Measurements from ENCODE around the gene CAV1.

The CAV1 gene

DNA sequence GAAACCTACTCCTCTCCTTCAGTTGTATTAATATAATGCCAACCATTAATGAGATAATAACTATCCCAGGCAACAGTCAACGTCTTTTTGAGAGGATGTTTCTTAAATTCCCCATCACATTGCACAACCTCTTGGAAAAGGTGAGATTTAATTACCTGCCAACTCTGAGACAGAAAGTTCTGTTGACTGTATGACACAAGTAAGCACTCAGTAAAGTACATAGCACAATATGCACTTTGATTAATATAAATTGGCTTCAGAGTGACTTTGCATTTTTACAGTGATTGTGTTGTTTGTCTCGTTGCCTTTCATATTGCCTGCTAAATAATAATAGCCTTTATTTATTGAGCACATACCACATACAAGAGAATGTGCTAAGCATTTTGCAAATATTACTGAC lies 46.7 kb downstream of the CAV1 start:
- H3K36me3 ChIP-seq (replicated peaks in 1 of 2; ENCODE audit: control insufficient read depth in 2 of 2, insufficient read depth in 2 of 2, low read length in 2 of 2), result no peaks in the 10 kb centered on the region

DNA sequence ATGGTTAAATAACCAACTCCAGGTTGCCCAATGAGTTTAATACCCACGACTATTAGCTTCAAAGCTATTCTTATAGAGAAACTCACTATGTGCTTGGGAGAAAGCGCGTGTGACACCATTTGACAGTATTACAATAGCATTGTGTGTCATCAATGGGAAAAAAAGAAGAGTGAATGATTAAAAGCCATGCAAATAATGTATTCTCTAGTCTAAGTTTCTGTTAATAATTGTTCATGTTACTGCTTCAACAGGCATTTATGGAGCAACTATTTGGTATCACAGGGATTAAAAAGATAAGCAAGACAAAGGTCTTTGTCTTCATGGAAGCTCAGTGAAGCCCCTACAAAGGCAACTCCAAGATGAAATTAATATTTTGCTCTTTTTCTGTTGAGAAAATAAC lies 47.2 kb downstream of the CAV1 start:
- Histone ChIP-seq H3K79me1 (ENCODE audit: low read depth, low read length) (no peaks in the 10 kb centered on the region), H3K14ac (ENCODE audit: low read length) (no peak overlapping the region), H3K36me3 (replicated peaks in 1 of 2; ENCODE audit: control insufficient read depth in 2 of 2, insufficient read depth in 2 of 2, low read length in 2 of 2) (no peaks in the 10 kb centered on the region), H3K4me2 (ENCODE audit: insufficient read depth, low read length, poor library complexity, severe bottlenecking) (no peak overlapping the region), H4K8ac (ENCODE audit: low read depth, low read length) (no peak overlapping the region), H2BK12ac (ENCODE audit: low read length) (no peak overlapping the region), H3K9ac (ENCODE audit: low read depth, low read length, poor library complexity) (no peak overlapping the region), H3K4me1 (ENCODE audit: control insufficient read depth in 2 of 2, insufficient read depth in 1 of 2, low read depth in 1 of 2, low read length in 2 of 2) (no peaks in the 10 kb centered on the region), H3K4me3 (ENCODE audit: low read length in 2 of 2) (no peak overlapping the region), H3K27ac (replicated peaks; ENCODE audit: low read length) (no peak overlapping the region), H4K91ac (ENCODE audit: low read depth, low read length, poor library complexity) (no peak overlapping the region), H3K9me3 (replicated peaks in 1 of 2; ENCODE audit: control insufficient read depth in 2 of 2, insufficient read depth in 1 of 2, low read depth in 1 of 2, low read length in 2 of 2) (no peaks in the 10 kb centered on the region), H3K18ac (ENCODE audit: low read length) (no peak overlapping the region), H2BK5ac (ENCODE audit: low read length) (no peak overlapping the region), H2BK15ac (ENCODE audit: low read length) (no peak overlapping the region), H2AFZ (ENCODE audit: low read length) (no peak overlapping the region), H3K4ac (ENCODE audit: low read length) (no peak overlapping the region), H3K23ac (ENCODE audit: low read depth, low read length, poor library complexity) (no peak overlapping the region), H3K27me3 (ENCODE audit: control insufficient read depth in 3 of 3, insufficient read depth in 3 of 3, low read depth in 1 of 3, low read length in 3 of 3) (no peaks in the 10 kb centered on the region), H2AK5ac (ENCODE audit: low read depth, low read length) (no peak overlapping the region), H2BK120ac (ENCODE audit: low read depth, low read length) (no peak overlapping the region)
- no CpG with 5 or more reads among the region's 3 CpGs for WGBS, 2 donors (ENCODE audit: extremely low coverage in 2 of 2, insufficient read length in 2 of 2, insufficient replicate concordance in 1 of 2)
- no peak for DNase-seq (ENCODE audit: low spot score)

More for the DNA sequence above, 46.7 kb downstream of the CAV1 start:
- H3K4me1 ChIP-seq (ENCODE audit: control insufficient read depth in 2 of 2, insufficient read depth in 1 of 2, low read depth in 1 of 2, low read length in 2 of 2), result no peaks in the 10 kb centered on the region
- no peak overlapping the region for H2BK120ac ChIP-seq (ENCODE audit: low read depth, low read length)
- no peak overlapping the region for H2AFZ ChIP-seq (ENCODE audit: low read length)
- no peak overlapping the region for H2BK5ac ChIP-seq (ENCODE audit: low read length)
- no peak overlapping the region for H3K27ac ChIP-seq (replicated peaks; ENCODE audit: low read length)
- no peak overlapping the region for H3K4me2 ChIP-seq (ENCODE audit: insufficient read depth, low read length, poor library complexity, severe bottlenecking)
- no peak overlapping the region for H2BK15ac ChIP-seq (ENCODE audit: low read length)
- WGBS, 2 donors (ENCODE audit: extremely low coverage in 2 of 2, insufficient read length in 2 of 2, insufficient replicate concordance in 1 of 2), result no CpG with 5 or more reads among the region's 2 CpGs
- DNase-seq (ENCODE audit: low spot score), result no peak
- no peaks in the 10 kb centered on the region for H3K9me3 ChIP-seq (replicated peaks in 1 of 2; ENCODE audit: control insufficient read depth in 2 of 2, insufficient read depth in 1 of 2, low read depth in 1 of 2, low read length in 2 of 2)
- no peak overlapping the region for H3K4ac ChIP-seq (ENCODE audit: low read length)
- H3K79me1 ChIP-seq (ENCODE audit: low read depth, low read length), result no peaks in the 10 kb centered on the region
- H3K23ac ChIP-seq (ENCODE audit: low read depth, low read length, poor library complexity), result no peak overlapping the region
- no peak overlapping the region for H4K91ac ChIP-seq (ENCODE audit: low read depth, low read length, poor library complexity)
- H3K27me3 ChIP-seq (ENCODE audit: control insufficient read depth in 3 of 3, insufficient read depth in 3 of 3, low read depth in 1 of 3, low read length in 3 of 3), result no peaks in the 10 kb centered on the region
- no peak overlapping the region for H4K8ac ChIP-seq (ENCODE audit: low read depth, low read length)
- H3K9ac ChIP-seq (ENCODE audit: low read depth, low read length, poor library complexity), result no peak overlapping the region
- H3K18ac ChIP-seq (ENCODE audit: low read length), result no peak overlapping the region
- H3K4me3 ChIP-seq (ENCODE audit: low read length in 2 of 2), result no peak overlapping the region
- no peak overlapping the region for H3K14ac ChIP-seq (ENCODE audit: low read length)
- H2AK5ac ChIP-seq (ENCODE audit: low read depth, low read length), result no peak overlapping the region
- no peak overlapping the region for H2BK12ac ChIP-seq (ENCODE audit: low read length)

DNA sequence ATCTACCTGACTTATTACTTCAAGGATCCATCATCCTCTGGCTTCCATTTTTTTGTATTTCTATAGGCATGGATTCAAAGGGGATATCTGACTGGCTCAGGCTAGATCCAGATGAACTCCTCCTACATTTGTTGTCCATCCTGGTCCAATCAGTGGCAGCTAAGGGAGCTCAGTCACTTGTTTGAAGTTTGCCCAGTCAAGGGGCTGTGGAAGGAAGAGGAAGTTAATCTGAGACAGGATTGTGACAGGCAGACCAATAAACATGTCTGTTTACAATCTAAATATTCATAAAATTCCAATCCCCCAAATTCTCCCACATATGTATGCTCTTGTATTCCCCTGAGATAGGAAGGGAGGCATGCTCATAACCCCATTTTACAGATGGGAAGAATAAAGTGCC lies 48.7 kb downstream of the CAV1 start:
- no peak for DNase-seq (ENCODE audit: low spot score)
- Histone ChIP-seq H3K4me2 (ENCODE audit: insufficient read depth, low read length, poor library complexity, severe bottlenecking) (no peak overlapping the region), H2AFZ (ENCODE audit: low read length) (no peak overlapping the region), H4K91ac (ENCODE audit: low read depth, low read length, poor library complexity) (no peak overlapping the region), H3K18ac (ENCODE audit: low read length) (no peak overlapping the region), H2AK5ac (ENCODE audit: low read depth, low read length) (no peak overlapping the region), H2BK120ac (ENCODE audit: low read depth, low read length) (no peak overlapping the region), H3K4ac (ENCODE audit: low read length) (no peak overlapping the region), H3K9ac (ENCODE audit: low read depth, low read length, poor library complexity) (no peak overlapping the region), H4K8ac (ENCODE audit: low read depth, low read length) (no peak overlapping the region), H2BK15ac (ENCODE audit: low read length) (no peak overlapping the region), H3K14ac (ENCODE audit: low read length) (no peak overlapping the region), H3K27ac (replicated peaks; ENCODE audit: low read length) (no peak overlapping the region), H3K9me3 (replicated peaks in 1 of 2; ENCODE audit: control insufficient read depth in 2 of 2, insufficient read depth in 1 of 2, low read depth in 1 of 2, low read length in 2 of 2) (no peaks in the 10 kb centered on the region), H3K4me1 (ENCODE audit: control insufficient read depth in 2 of 2, insufficient read depth in 1 of 2, low read depth in 1 of 2, low read length in 2 of 2) (no peaks in the 10 kb centered on the region), H3K4me3 (ENCODE audit: low read length in 2 of 2) (no peak overlapping the region), H3K23ac (ENCODE audit: low read depth, low read length, poor library complexity) (no peak overlapping the region), H3K79me1 (ENCODE audit: low read depth, low read length) (no peaks in the 10 kb centered on the region), H2BK5ac (ENCODE audit: low read length) (no peak overlapping the region), H3K27me3 (ENCODE audit: control insufficient read depth in 3 of 3, insufficient read depth in 3 of 3, low read depth in 1 of 3, low read length in 3 of 3) (no peaks in the 10 kb centered on the region), H2BK12ac (ENCODE audit: low read length) (no peak overlapping the region), H3K36me3 (replicated peaks in 1 of 2; ENCODE audit: control insufficient read depth in 2 of 2, insufficient read depth in 2 of 2, low read length in 2 of 2) (no peaks in the 10 kb centered on the region)

DNA sequence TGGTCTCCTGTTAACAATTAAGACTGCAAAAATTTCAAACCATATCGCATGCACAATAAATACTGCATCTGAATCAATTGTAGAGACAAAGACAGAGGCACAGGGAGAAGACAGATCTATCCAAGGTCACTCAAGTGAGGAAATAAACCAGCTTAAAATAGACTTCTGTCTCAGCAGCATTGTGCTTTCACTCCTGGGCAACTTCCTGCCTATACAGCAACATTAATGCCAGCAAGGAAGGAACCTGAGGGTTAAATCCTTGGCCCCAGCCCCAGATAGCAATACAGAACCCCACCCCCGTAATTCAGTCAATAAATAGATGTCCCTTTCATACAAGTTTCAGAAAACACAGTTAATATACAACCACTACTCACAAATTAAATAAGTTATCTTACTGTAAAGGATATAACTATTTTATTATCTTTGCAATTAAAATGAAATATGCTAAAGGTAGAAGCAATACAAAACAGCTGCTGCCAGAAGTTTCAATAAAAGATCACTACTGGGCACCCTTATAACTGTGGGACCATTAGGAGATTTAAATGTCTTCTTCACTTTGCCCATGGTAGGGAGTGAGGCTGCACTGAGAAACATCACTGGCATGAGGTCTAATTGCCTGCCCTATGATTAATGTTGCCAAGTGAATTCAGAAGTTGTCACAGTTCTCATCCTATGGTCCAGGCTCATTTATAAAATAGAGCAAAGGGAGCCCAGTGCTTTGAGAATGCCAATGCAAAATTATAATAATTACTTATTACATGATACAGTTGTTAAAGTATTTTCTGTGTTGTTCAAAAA lies 49.4 kb downstream of the CAV1 start:
- Histone ChIP-seq H3K9me3 (replicated peaks in 1 of 2; ENCODE audit: control insufficient read depth in 2 of 2, insufficient read depth in 1 of 2, low read depth in 1 of 2, low read length in 2 of 2) (no peaks in the 10 kb centered on the region), H3K18ac (ENCODE audit: low read length) (no peak overlapping the region), H3K79me1 (ENCODE audit: low read depth, low read length) (no peaks in the 10 kb centered on the region), H3K27ac (replicated peaks; ENCODE audit: low read length) (no peak overlapping the region), H2BK120ac (ENCODE audit: low read depth, low read length) (no peak overlapping the region), H3K36me3 (replicated peaks in 1 of 2; ENCODE audit: control insufficient read depth in 2 of 2, insufficient read depth in 2 of 2, low read length in 2 of 2) (no peaks in the 10 kb centered on the region), H3K4me2 (ENCODE audit: insufficient read depth, low read length, poor library complexity, severe bottlenecking) (no peak overlapping the region), H3K9ac (ENCODE audit: low read depth, low read length, poor library complexity) (no peak overlapping the region), H3K4me1 (ENCODE audit: control insufficient read depth in 2 of 2, insufficient read depth in 1 of 2, low read depth in 1 of 2, low read length in 2 of 2) (no peaks in the 10 kb centered on the region), H2AFZ (ENCODE audit: low read length) (no peak overlapping the region), H2BK15ac (ENCODE audit: low read length) (no peak overlapping the region), H3K4ac (ENCODE audit: low read length) (no peak overlapping the region), H4K91ac (ENCODE audit: low read depth, low read length, poor library complexity) (no peak overlapping the region), H2BK12ac (ENCODE audit: low read length) (no peak overlapping the region), H2AK5ac (ENCODE audit: low read depth, low read length) (no peak overlapping the region), H3K23ac (ENCODE audit: low read depth, low read length, poor library complexity) (no peak overlapping the region), H3K4me3 (ENCODE audit: low read length in 2 of 2) (no peak overlapping the region), H4K8ac (ENCODE audit: low read depth, low read length) (no peak overlapping the region), H2BK5ac (ENCODE audit: low read length) (no peak overlapping the region), H3K14ac (ENCODE audit: low read length) (no peak overlapping the region), H3K27me3 (ENCODE audit: control insufficient read depth in 3 of 3, insufficient read depth in 3 of 3, low read depth in 1 of 3, low read length in 3 of 3) (no peaks in the 10 kb centered on the region)
- WGBS, 2 donors (ENCODE audit: extremely low coverage in 2 of 2, insufficient read length in 2 of 2, insufficient replicate concordance in 1 of 2), result no CpG with 5 or more reads among the region's 2 CpGs
- no peak for DNase-seq (ENCODE audit: low spot score)

All from neuronal stem cell (in vitro differentiated cells).